BLaER1 (cell line): ENCODE results near the gene PRSS23.

Experiments
- H3K27ac ChIP-seq: shearing (Covaris generic); formaldehyde crosslinking; 2 replicates; pipeline ENCODE4 v1.8.1; 2022
- H3K27me3 ChIP-seq: shearing (Covaris generic); formaldehyde crosslinking; 2 replicates; pipeline ENCODE4 v1.8.1; 2022
- H3K36me3 ChIP-seq: shearing (Covaris generic); formaldehyde crosslinking; 2 replicates; pipeline ENCODE4 v1.8.1; 2022
- H3K4me1 ChIP-seq: shearing (Covaris generic); formaldehyde crosslinking; 2 replicates; pipeline ENCODE4 v1.8.1; 2022
- H3K4me2 ChIP-seq: shearing (Covaris generic); formaldehyde crosslinking; 2 replicates; pipeline ENCODE4 v1.8.1; 2022
- H3K4me3 ChIP-seq: shearing (Covaris generic); formaldehyde crosslinking; 2 replicates; pipeline ENCODE4 v1.8.1; 2022
- H3K9ac ChIP-seq: shearing (Covaris generic); formaldehyde crosslinking; 2 replicates; pipeline ENCODE4 v1.8.1; 2022
- H3K9me3 ChIP-seq: shearing (Covaris generic); formaldehyde crosslinking; 2 replicates; pipeline ENCODE4 v1.8.1; 2022
- H4K20me1 ChIP-seq: shearing (Covaris generic); formaldehyde crosslinking; 2 replicates; pipeline ENCODE4 v1.8.1; 2022
- Cebpa-rat ChIP-seq: shearing (Covaris generic); IDR thresholded peaks from 2 replicates; pipeline ENCODE4 v1.8.1; 2022

The PRSS23 gene

GRCh38 chr11:86848132-86848531, 47.8 kb downstream of the PRSS23 start:
- no peaks in the 10 kb centered on the region for H3K36me3 ChIP-seq
- H3K4me3 ChIP-seq, result no peak overlapping the region
- H3K27ac ChIP-seq, result no peak overlapping the region
- H3K9ac ChIP-seq, result no peak overlapping the region
- H3K4me1 ChIP-seq, result no peaks in the 10 kb centered on the region
- H3K9me3 ChIP-seq, result no peaks in the 10 kb centered on the region
- H3K4me2 ChIP-seq, result no peak overlapping the region
- no peaks in the 10 kb centered on the region for H4K20me1 ChIP-seq
- no peaks in the 10 kb centered on the region for H3K27me3 ChIP-seq
- TF ChIP-seq Cebpa-rat, result no peak

DNA sequence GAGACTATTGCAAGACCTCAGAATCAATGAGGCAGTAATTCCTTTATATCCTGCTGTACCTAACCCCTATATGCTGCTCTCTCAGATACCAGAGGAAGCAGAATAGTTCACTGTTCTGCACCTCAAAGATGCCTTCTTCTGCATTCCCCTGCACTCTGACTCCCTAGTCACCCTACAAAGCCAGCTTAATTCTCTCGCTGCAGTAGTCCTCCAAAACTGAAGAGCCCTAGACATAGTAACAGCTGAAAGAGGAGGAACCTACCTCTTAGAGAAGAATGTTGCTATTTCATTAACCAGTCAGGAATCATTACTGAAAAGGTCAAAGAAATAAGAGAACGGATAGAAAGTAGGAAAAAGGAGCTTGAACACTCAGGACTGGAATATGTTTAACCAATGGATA, 49.3 kb downstream of the PRSS23 start:
- no peaks in the 10 kb centered on the region for H3K4me1 ChIP-seq
- H3K9ac ChIP-seq, result no peak overlapping the region
- no peak overlapping the region for H3K4me3 ChIP-seq
- H3K27ac ChIP-seq, result no peak overlapping the region
- H3K27me3 ChIP-seq, result no peaks in the 10 kb centered on the region
- no peaks in the 10 kb centered on the region for H4K20me1 ChIP-seq
- no peaks in the 10 kb centered on the region for H3K36me3 ChIP-seq
- H3K4me2 ChIP-seq, result no peak overlapping the region
- no peaks in the 10 kb centered on the region for H3K9me3 ChIP-seq
- no peak for TF ChIP-seq Cebpa-rat
